PC-9 (cell line): ENCODE measurements around the gene PKLR. TPM values are rescaled to one million over a fixed set of nuclear protein-coding genes. Genes with fewer than 3 reads are reported as not detected.
"Not testable (repeated sequence)": the region's sequence is repeated elsewhere in the genome, so short reads cannot be mapped to it uniquely, and the experiment has no call there.

ENCODE experiments used
- BruUV-seq: library from RNA; stranded (reverse); fragments of 400-500 nt; replicated peaks from 2 replicates; lab custom pipeline; 2021; lab: Mats Ljungman, UMichigan
- CTCF ChIA-PET: fragments of 300-600 bp; sonication (Branson Sonifier 250); formaldehyde crosslinking; loops from one replicate; lab custom pipeline; 2022; ENCODE audit warnings: antibody characterized with exemption; lab: Charles Lee
- POLR2A ChIA-PET: fragments of 300-600 bp; sonication (Branson Sonifier 250); formaldehyde crosslinking; loops from one replicate; lab custom pipeline; 2022; ENCODE audit warnings: antibody characterized with exemption; ENCODE audit not compliant: unreplicated experiment; lab: Charles Lee
- DNase-seq, 2 experiments: peaks; one replicate each; pipeline versions ENCODE4 v3.0.0 to v3.0.0-alpha.2; 2015 to 2022; ENCODE audit warnings: mixed read lengths in 1 of 2
- H2AFZ ChIP-seq: fragments of 200-600 bp; sonication (generic); 2 replicates; pipeline ENCODE4 v1.8.1; 2017; ENCODE audit warnings: antibody characterized with exemption
- H3F3A ChIP-seq: fragments of 200-600 bp; sonication (generic); 2 replicates; pipeline ENCODE4 v1.8.1; 2017; ENCODE audit warnings: antibody characterized with exemption, mild to moderate bottlenecking, low read depth; ENCODE audit not compliant: insufficient read depth
- H3K27ac ChIP-seq: fragments of 200-600 bp; sonication (generic); 2 replicates; pipeline ENCODE4 v1.6.1; 2016; ENCODE audit warnings: mixed run types
- H3K27me3 ChIP-seq: fragments of 200-600 bp; sonication (generic); 2 replicates; pipeline ENCODE4 v1.6.1; 2016; ENCODE audit warnings: low read depth, mixed run types; ENCODE audit not compliant: insufficient read depth
- H3K36me3 ChIP-seq: fragments of 200-600 bp; sonication (generic); 2 replicates; pipeline ENCODE4 v1.6.1; 2016; ENCODE audit warnings: low read depth, mixed run types
- H3K4me1 ChIP-seq: fragments of 200-600 bp; sonication (generic); replicated peaks from 2 replicates; pipeline ENCODE4 v1.6.1; 2016; ENCODE audit warnings: mixed run types; ENCODE audit not compliant: insufficient read depth
- H3K4me2 ChIP-seq: fragments of 200-600 bp; sonication (generic); 2 replicates; pipeline ENCODE4 v1.6.1; 2017; ENCODE audit warnings: mixed run types
- H3K4me3 ChIP-seq: fragments of 200-600 bp; sonication (generic); 2 replicates; pipeline ENCODE4 v1.6.1; 2016; ENCODE audit warnings: mixed run types
- H3K79me2 ChIP-seq: fragments of 200-600 bp; sonication (generic); 2 replicates; pipeline ENCODE4 v1.6.1; 2017; ENCODE audit warnings: low read depth, mixed run types
- H3K9me2 ChIP-seq: fragments of 200-600 bp; sonication (generic); 2 replicates; pipeline ENCODE4 v1.8.1; 2017; ENCODE audit warnings: mild to moderate bottlenecking; ENCODE audit not compliant: insufficient read depth
- H3K9me3 ChIP-seq: fragments of 200-600 bp; sonication (generic); 2 replicates; pipeline ENCODE4 v1.8.1; 2016; ENCODE audit warnings: low read depth; ENCODE audit not compliant: insufficient read depth
- H4K20me1 ChIP-seq: fragments of 200-600 bp; sonication (generic); 2 replicates; pipeline ENCODE4 v1.8.1; 2017; ENCODE audit not compliant: insufficient read depth
- EZH2 ChIP-seq: fragments of 200-600 bp; sonication (generic); IDR thresholded peaks from 2 replicates; pipeline ENCODE4 v1.8.0; 2017; ENCODE audit warnings: antibody characterized with exemption, low read depth
- intact Hi-C: fragments of 100-400 bp; cut with micrococcal nuclease; formaldehyde crosslinking; loops from one replicate; pipeline ENCODE4 v1.10.0; 2022; ENCODE audit not compliant: unreplicated experiment
- total RNA-seq: library from RNA; stranded (reverse); gene quantifications from 2 replicates; pipeline ENCODE4 v1.2.3, GENCODE V29; 2021
- TF ChIP-seq, protein P1 (sequence below): fragments of 200-600 bp; sonication (generic); conservative IDR thresholded peaks from 2 replicates; pipeline ENCODE4 v1.6.1; 2017; ENCODE audit warnings: mixed run types, antibody characterized with exemption, mild to moderate bottlenecking, moderate library complexity

Gene PKLR
- total RNA-seq, 1 experiment from 2014 or later: not detected

- Histone ChIP-seq H3K4me3 (no peak overlapping the region), H3K27me3 (no peaks in the 10 kb centered on the region), H3K27ac (no peak overlapping the region), H4K20me1 (peaks cover 3% of the 10 kb centered on the region; the same call in 1 of the 2 replicates), H3K36me3 (peaks cover 27% of the 10 kb centered on the region), H3F3A (peaks cover 14% of the 10 kb centered on the region; the same call in 1 of the 2 replicates), H3K9me3 (no peaks in the 10 kb centered on the region), H3K4me2 (no peak overlapping the region), H2AFZ (no peak overlapping the region), H3K79me2 (no peaks in the 10 kb centered on the region), H3K4me1 (no peaks in the 10 kb centered on the region), H3K9me2 (peaks cover 4% of the 10 kb centered on the region; the same call in 1 of the 2 replicates)
- POLR2A ChIA-PET: no interaction called here
- BruUV-seq: no TSS peak
- CTCF ChIA-PET: no interaction called here
- DNase-seq: no peak
- no peak for TF ChIP-seq EZH2
- TF ChIP-seq, protein P1, sequence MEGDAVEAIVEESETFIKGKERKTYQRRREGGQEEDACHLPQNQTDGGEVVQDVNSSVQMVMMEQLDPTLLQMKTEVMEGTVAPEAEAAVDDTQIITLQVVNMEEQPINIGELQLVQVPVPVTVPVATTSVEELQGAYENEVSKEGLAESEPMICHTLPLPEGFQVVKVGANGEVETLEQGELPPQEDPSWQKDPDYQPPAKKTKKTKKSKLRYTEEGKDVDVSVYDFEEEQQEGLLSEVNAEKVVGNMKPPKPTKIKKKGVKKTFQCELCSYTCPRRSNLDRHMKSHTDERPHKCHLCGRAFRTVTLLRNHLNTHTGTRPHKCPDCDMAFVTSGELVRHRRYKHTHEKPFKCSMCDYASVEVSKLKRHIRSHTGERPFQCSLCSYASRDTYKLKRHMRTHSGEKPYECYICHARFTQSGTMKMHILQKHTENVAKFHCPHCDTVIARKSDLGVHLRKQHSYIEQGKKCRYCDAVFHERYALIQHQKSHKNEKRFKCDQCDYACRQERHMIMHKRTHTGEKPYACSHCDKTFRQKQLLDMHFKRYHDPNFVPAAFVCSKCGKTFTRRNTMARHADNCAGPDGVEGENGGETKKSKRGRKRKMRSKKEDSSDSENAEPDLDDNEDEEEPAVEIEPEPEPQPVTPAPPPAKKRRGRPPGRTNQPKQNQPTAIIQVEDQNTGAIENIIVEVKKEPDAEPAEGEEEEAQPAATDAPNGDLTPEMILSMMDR: no peak
- intact Hi-C loops: no loop called here
These were observed 33.7 kb upstream of the PKLR start for GRCh38 chr1:155334962-155335361.

DNA sequence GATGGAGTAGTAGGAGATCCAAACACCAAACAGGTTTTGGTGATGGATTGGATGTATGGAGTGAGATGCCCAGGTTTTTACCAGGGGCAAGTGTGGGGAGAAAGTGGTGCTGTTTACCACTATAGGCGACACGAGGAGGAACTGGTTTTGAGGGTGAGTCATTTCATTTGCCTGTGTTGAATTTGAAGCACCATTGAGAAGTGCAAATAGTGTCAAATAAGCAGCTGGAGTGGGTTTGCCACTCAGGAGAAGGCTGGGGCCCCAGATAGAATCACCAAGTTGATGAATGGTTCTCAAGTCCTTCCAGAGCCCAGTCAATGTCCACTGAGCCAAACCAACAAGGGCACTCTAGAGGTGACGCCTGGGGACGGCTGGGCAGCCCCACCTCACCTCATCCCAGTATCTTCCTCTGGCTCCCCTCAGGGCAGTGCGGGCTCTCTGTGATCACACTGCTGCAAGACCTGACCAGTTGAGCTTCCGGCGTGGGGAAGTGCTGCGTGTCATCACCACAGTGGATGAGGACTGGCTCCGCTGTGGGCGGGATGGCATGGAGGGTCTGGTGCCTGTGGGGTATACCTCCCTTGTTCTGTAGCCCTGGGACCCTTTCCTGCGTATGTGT, 28.9 kb upstream of the PKLR start:
- BruUV-seq: no TSS peak
- POLR2A ChIA-PET: no interaction called here
- intact Hi-C loops: no loop called here
- peaks cover 17% of the 10 kb centered on the region; the same call in 1 of the 2 replicates for H3F3A ChIP-seq
- DNase-seq: no peak
- CTCF ChIA-PET: no interaction called here
- 0 out of 2 replicates have a peak, but pooled peaks cover 3% of the 10 kb centered on the region for H4K20me1 ChIP-seq
- no peaks in the 10 kb centered on the region for H3K79me2 ChIP-seq
- TF ChIP-seq, protein P1: no peak
- no peak for TF ChIP-seq EZH2
- no peak overlapping the region for H3K4me2 ChIP-seq
- no peaks in the 10 kb centered on the region for H3K9me3 ChIP-seq
- no peak overlapping the region for H3K4me3 ChIP-seq
- no peak overlapping the region for H3K27ac ChIP-seq
- H3K27me3 ChIP-seq: no peaks in the 10 kb centered on the region
- H3K36me3 ChIP-seq: peaks cover 18% of the 10 kb centered on the region
- no peaks in the 10 kb centered on the region for H3K4me1 ChIP-seq
- no peaks in the 10 kb centered on the region for H3K9me2 ChIP-seq
- no peak overlapping the region for H2AFZ ChIP-seq

- H3K4me2 ChIP-seq, H3K4me3 ChIP-seq, BruUV-seq, H3K9me3 ChIP-seq, intact Hi-C loops, H3K27me3 ChIP-seq, H3K4me1 ChIP-seq, DNase-seq, H2AFZ ChIP-seq, POLR2A ChIA-PET, CTCF ChIA-PET, H3K79me2 ChIP-seq, H3K27ac ChIP-seq, H4K20me1 ChIP-seq, H3K9me2 ChIP-seq: not testable (repeated sequence)
- Histone ChIP-seq H3K36me3 (peaks cover 18% of the 10 kb centered on the region), H3F3A (peaks cover 19% of the 10 kb centered on the region)
These were observed 27.6 kb upstream of the PKLR start for GRCh38 chr1:155328856-155329255.

DNA sequence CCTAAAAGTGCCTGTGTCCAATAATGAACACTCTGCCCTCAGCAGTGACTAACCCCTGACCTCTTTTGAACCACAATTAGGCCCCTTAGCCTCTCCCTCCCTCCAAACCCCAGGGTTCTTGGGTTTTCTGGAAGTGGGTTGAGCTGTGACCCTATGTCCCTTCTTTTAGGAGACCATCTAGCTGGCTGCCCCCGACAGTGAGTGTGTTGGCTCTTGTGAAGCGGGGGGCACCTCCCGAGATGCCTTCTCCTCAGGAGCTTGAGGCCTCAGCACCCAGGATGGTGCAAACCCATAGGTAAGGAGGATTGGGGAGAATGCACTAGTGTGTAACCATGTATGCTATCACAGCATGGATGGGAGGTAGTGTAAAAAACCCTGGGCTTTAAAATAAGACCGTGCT, 26.7 kb upstream of the PKLR start:
- Histone ChIP-seq H3K79me2 (0 out of 2 replicates have a peak, but pooled peaks cover 4% of the 10 kb centered on the region), H3K4me3 (no peak overlapping the region), H2AFZ (no peak overlapping the region), H3K27me3 (no peaks in the 10 kb centered on the region), H3K9me2 (no peaks in the 10 kb centered on the region), H3K27ac (no peak overlapping the region), H3K9me3 (no peaks in the 10 kb centered on the region), H3K36me3 (peaks cover 18% of the 10 kb centered on the region), H4K20me1 (0 out of 2 replicates have a peak, but pooled peaks cover 3% of the 10 kb centered on the region), H3F3A (peaks cover 21% of the 10 kb centered on the region), H3K4me1 (no peaks in the 10 kb centered on the region), H3K4me2 (no peak overlapping the region)
- BruUV-seq: no TSS peak
- CTCF ChIA-PET: no interaction called here
- no peak for DNase-seq
- intact Hi-C loops: no loop called here
- TF ChIP-seq EZH2: no peak
- TF ChIP-seq, protein P1: no peak
- POLR2A ChIA-PET: no interaction called here
